Thymus (tissue), 11 donors: Measurements from ENCODE around the gene LPP. TPM values are rescaled to one million over a fixed set of nuclear protein-coding genes. Genes with fewer than 3 reads are reported as not detected.

Experiments
- DNase-seq, 9 donors: peaks; one replicate each; pipeline ENCODE4 v3.0.0-alpha.2; 2013; ENCODE audit warnings: low spot score in 9 of 9, low read depth in 6 of 9, missing footprints in 1 of 9
- H3K27ac ChIP-seq, 2 donors: one replicate each; pipeline ENCODE4 v1.5.1; 2013; ENCODE audit warnings: control low read depth in 1 of 2, low read depth in 1 of 2, low read length in 1 of 2, mild to moderate bottlenecking in 1 of 2, moderate library complexity in 1 of 2
- H3K27me3 ChIP-seq, 2 donors: one replicate each; pipeline ENCODE4 v1.5.1; 2013; ENCODE audit warnings: low read length in 1 of 2; ENCODE audit not compliant: control insufficient read depth in 2 of 2, insufficient read depth in 1 of 2
- H3K36me3 ChIP-seq, 2 donors: one replicate each; pipeline ENCODE4 v1.5.1; 2013; ENCODE audit warnings: low read length in 1 of 2, mild to moderate bottlenecking in 1 of 2, moderate library complexity in 1 of 2; ENCODE audit not compliant: control insufficient read depth in 2 of 2, insufficient read depth in 2 of 2
- H3K4me1 ChIP-seq, 2 donors: one replicate each; pipeline ENCODE4 v1.5.1; 2013; ENCODE audit warnings: low read length in 2 of 2; ENCODE audit not compliant: control insufficient read depth in 2 of 2, insufficient read depth in 2 of 2
- H3K4me3 ChIP-seq, 2 donors: one replicate each; pipeline ENCODE4 v1.5.1; 2013; ENCODE audit warnings: low read length in 2 of 2, control low read depth in 1 of 2, mild to moderate bottlenecking in 1 of 2
- H3K9me3 ChIP-seq, 2 donors: one replicate each; pipeline ENCODE4 v1.5.1; 2013; ENCODE audit warnings: low read length in 1 of 2, mild to moderate bottlenecking in 1 of 2; ENCODE audit not compliant: control insufficient read depth in 2 of 2, insufficient read depth in 1 of 2
- whole genome bisulfite sequencing: extraction: QIAGEN DNeasy Blood & Tissue Kit; methylation state at CpG from one replicate; pipeline ENCODE4 v1.1.7; 2013; 5-methylcytosine and 5-hydroxymethylcytosine counted together
- polyA plus RNA-seq: library from polyadenylated mRNA; stranded (reverse); fragments of 200-250 nt; gene quantifications from one replicate; pipeline ENCODE4 v1.2.3, GENCODE V29; 2013
- total RNA-seq: library from RNA; stranded (reverse); fragments of 120-200 nt; gene quantifications from one replicate; pipeline ENCODE4 v1.2.4, GENCODE V29; 2013
- donor health status: healthy.

The LPP gene
- total and polyA plus RNA-seq, 2 donors = 6.5 to 9.2 TPM

GRCh38 chr3:188791311-188791710 lies 637.4 kb downstream of the LPP start:
- Histone ChIP-seq H3K36me3 (peaks cover 0 to 3% of the 10 kb centered on the region in 2 donors), H3K4me3 (no peak overlapping the region), H3K27me3 (no peaks in the 10 kb centered on the region), H3K27ac (no peak overlapping the region), H3K9me3 (no peaks in the 10 kb centered on the region), H3K4me1 (peaks cover 0 to 3% of the 10 kb centered on the region in 2 donors)
- DNase-seq = no peak
- 97% methylated on average over 4 of the region's 4 CpGs for WGBS

DNA sequence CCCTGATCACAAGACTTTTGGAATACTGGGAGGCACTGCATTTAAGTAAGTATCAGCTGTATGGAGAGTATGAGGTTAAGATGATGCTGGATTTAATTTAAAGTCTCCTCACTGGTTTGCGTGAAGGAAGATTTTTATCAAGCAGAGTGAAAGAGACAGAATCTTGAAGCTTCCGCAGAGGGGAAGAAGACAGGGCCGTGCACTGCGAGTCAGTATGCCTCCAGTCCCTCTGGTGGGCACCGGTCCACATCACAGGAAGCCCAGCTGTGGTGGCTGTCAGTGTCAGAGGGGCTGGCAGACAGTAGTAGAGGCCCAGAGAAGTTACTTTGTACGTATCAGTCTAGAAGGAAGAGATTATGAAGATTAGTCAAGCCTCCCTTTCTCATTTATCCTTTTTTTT lies 638.8 kb downstream of the LPP start:
- Histone ChIP-seq H3K36me3 (peaks cover 0 to 3% of the 10 kb centered on the region in 2 donors), H3K27ac (no peak overlapping the region), H3K4me3 (no peak overlapping the region), H3K9me3 (no peaks in the 10 kb centered on the region), H3K27me3 (no peaks in the 10 kb centered on the region), H3K4me1 (peaks cover 0 to 3% of the 10 kb centered on the region in 2 donors)
- 90% methylated on average over 6 of the region's 6 CpGs for WGBS
- peak in 1 of 9 donors; percentile 12 for DNase-seq

GRCh38 chr3:188796122-188796631 lies 642.2 kb downstream of the LPP start:
- H3K27me3 ChIP-seq = no peaks in the 10 kb centered on the region
- peaks cover 0 to 3% of the 10 kb centered on the region in 2 donors for H3K36me3 ChIP-seq
- H3K9me3 ChIP-seq = no peaks in the 10 kb centered on the region
- H3K27ac ChIP-seq = no peak overlapping the region
- DNase-seq = peak in 1 of 9 donors; percentile 22
- H3K4me1 ChIP-seq = peaks cover 0 to 3% of the 10 kb centered on the region in 2 donors
- no peak overlapping the region for H3K4me3 ChIP-seq
- 84% methylated on average over 3 of the region's 3 CpGs for WGBS

- Histone ChIP-seq H3K36me3 (peaks cover 0 to 3% of the 10 kb centered on the region in 2 donors), H3K4me3 (no peak overlapping the region), H3K9me3 (no peaks in the 10 kb centered on the region), H3K4me1 (peaks cover 0 to 3% of the 10 kb centered on the region in 2 donors), H3K27me3 (no peaks in the 10 kb centered on the region), H3K27ac (no peak overlapping the region)
- DNase-seq = no peak
- 63% methylated on average over 3 of the region's 3 CpGs for WGBS
These were observed 643.1 kb downstream of the LPP start for GRCh38 chr3:188797045-188797444.

DNA sequence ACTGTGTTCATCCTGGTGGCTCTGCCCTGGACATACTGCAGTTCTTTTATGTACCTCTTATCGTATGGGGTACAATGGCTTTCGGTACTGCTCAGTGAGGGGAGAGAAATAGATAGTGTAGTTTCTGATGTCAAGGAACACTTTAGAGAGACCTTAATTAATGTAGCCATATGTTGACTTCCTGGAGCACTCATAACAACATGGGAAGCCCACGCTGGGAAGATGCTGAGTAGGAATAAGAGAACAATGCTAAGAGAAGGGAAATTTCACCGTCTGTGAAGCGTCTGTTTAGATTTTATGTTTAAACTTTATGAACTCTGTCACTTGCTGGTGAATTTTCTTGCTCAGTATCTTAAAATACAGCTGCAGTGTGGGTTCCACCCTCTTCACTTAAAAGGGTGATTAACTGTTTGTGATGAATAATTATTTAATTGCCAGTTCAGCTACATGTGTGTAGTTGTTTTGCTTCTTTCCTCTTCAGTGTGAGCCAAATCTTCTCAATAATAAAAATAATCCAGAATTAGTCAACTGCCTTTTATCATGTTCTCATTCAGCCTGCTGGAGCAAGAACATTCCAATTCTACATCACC lies 644.7 kb downstream of the LPP start:
- H3K36me3 ChIP-seq = no peaks in the 10 kb centered on the region
- no peak overlapping the region for H3K4me3 ChIP-seq
- no peaks in the 10 kb centered on the region for H3K9me3 ChIP-seq
- no peak overlapping the region for H3K27ac ChIP-seq
- no peak for DNase-seq
- 97% methylated on average over 5 of the region's 5 CpGs for WGBS
- no peaks in the 10 kb centered on the region for H3K27me3 ChIP-seq
- no peaks in the 10 kb centered on the region for H3K4me1 ChIP-seq

GRCh38 chr3:188801393-188801792 lies 647.4 kb downstream of the LPP start:
- no peaks in the 10 kb centered on the region for H3K4me1 ChIP-seq
- DNase-seq = no peak
- H3K27ac ChIP-seq = no peak overlapping the region
- H3K4me3 ChIP-seq = no peak overlapping the region
- no peaks in the 10 kb centered on the region for H3K9me3 ChIP-seq
- H3K36me3 ChIP-seq = no peaks in the 10 kb centered on the region
- no peaks in the 10 kb centered on the region for H3K27me3 ChIP-seq
- WGBS = 98% methylated on average over 4 of the region's 4 CpGs

GRCh38 chr3:188802645-188803044 lies 648.7 kb downstream of the LPP start:
- H3K9me3 ChIP-seq = no peaks in the 10 kb centered on the region
- H3K4me3 ChIP-seq = no peak overlapping the region
- no peaks in the 10 kb centered on the region for H3K4me1 ChIP-seq
- H3K36me3 ChIP-seq = no peaks in the 10 kb centered on the region
- WGBS = 94% methylated on average over 3 of the region's 3 CpGs
- H3K27ac ChIP-seq = no peak overlapping the region
- no peak for DNase-seq
- H3K27me3 ChIP-seq = no peaks in the 10 kb centered on the region

GRCh38 chr3:188807006-188807405 lies 653.0 kb downstream of the LPP start:
- Histone ChIP-seq H3K4me3 (no peak overlapping the region), H3K9me3 (peaks cover 0 to 6% of the 10 kb centered on the region in 2 donors), H3K4me1 (no peaks in the 10 kb centered on the region), H3K27ac (no peak overlapping the region), H3K36me3 (no peaks in the 10 kb centered on the region), H3K27me3 (no peaks in the 10 kb centered on the region)
- WGBS = 99% methylated on average over 1 of the region's 1 CpG
- no peak for DNase-seq

DNA sequence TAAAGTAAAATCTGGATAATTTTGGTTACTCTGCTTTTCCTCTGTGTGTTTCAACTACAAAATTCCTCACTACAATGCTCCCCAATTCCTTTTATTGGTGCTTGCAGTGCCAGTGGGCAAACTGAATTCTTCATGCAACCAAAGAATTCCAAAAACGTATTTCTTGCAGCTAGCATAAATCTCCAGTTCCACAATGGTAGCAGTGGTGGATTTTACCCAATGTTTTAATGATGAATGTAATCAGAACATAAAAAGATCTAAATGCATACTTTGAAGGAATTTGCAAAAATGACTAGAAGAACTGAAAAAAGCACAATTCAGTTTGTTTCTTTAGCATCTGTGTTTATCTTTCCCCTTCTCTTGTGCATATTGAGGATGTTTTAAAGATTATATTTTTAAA lies 658.2 kb downstream of the LPP start:
- Histone ChIP-seq H3K27me3 (no peaks in the 10 kb centered on the region), H3K36me3 (no peaks in the 10 kb centered on the region), H3K4me3 (no peak overlapping the region), H3K9me3 (peaks cover 0 to 6% of the 10 kb centered on the region in 2 donors), H3K27ac (no peak overlapping the region), H3K4me1 (no peaks in the 10 kb centered on the region)
- no peak for DNase-seq
- 97% methylated on average over 1 of the region's 1 CpG for WGBS
